Activated T-cell treated with anti-CD3 and anti-CD28 coated beads, Interleukin-2, amount 50 U/mL, for 72 hours (primary cell): Measurements from ENCODE around the gene COA4. TPM values are rescaled to one million over a fixed set of nuclear protein-coding genes. Genes with fewer than 3 reads are reported as not detected.

ENCODE experiments used
- ATAC-seq, 2 donors: fragments of 150-1000 bp; cut with Tn5 transposase; replicated peaks in 1 of 2; 2 replicates each; pipeline ENCODE4 v1.10.0; 2021; ENCODE audit warnings: moderate library complexity in 2 of 2, mild to moderate bottlenecking in 1 of 2
- DNase-seq, 2 donors: peaks; one replicate each; pipeline ENCODE4 v3.0.0; 2021 to 2022; ENCODE audit warnings: mixed read lengths in 1 of 2
- H3K27ac Mint-ChIP-seq: one replicate; pipeline ENCODE4 v1.8.0; 2022; ENCODE audit warnings: mild to moderate bottlenecking, moderate library complexity, mixed read lengths
- H3K27me3 Mint-ChIP-seq: one replicate; pipeline ENCODE4 v1.8.0; 2022; ENCODE audit warnings: low read depth, mixed read lengths
- H3K36me3 Mint-ChIP-seq, 2 donors: one replicate each; pipeline ENCODE4 v1.8.0; 2022; ENCODE audit warnings: mixed read lengths in 2 of 2, mild to moderate bottlenecking in 1 of 2; ENCODE audit not compliant: insufficient read depth in 2 of 2
- H3K4me1 Mint-ChIP-seq: one replicate; pipeline ENCODE4 v1.8.0; 2022; ENCODE audit warnings: low read depth, mixed read lengths
- H3K4me3 Mint-ChIP-seq, 2 donors: one replicate each; pipeline ENCODE4 v1.8.0; 2022; ENCODE audit warnings: mild to moderate bottlenecking in 2 of 2, mixed read lengths in 2 of 2, moderate library complexity in 2 of 2
- H3K9me3 Mint-ChIP-seq, 2 donors: one replicate each; pipeline ENCODE4 v1.8.0; 2022; ENCODE audit warnings: mixed read lengths in 2 of 2
- total RNA-seq, 2 donors: library from RNA; stranded (reverse); gene quantifications; one replicate each; pipeline ENCODE4 v1.2.3, GENCODE V29; 2022

COA4 gene
- total RNA-seq, 2 donors from 2014 or later = 35.4 to 38.1 TPM

GRCh38 chr11:73856031-73856567 lies 20.5 kb downstream of the COA4 start:
- ATAC-seq = no peak
- H3K9me3 Mint-ChIP-seq = no peaks in the 10 kb centered on the region
- H3K27ac Mint-ChIP-seq = no peak overlapping the region
- no peak for DNase-seq
- H3K4me1 Mint-ChIP-seq = no peaks in the 10 kb centered on the region
- no peak overlapping the region for H3K4me3 Mint-ChIP-seq
- no peaks in the 10 kb centered on the region for H3K27me3 Mint-ChIP-seq
- peaks cover 2 to 8% of the 10 kb centered on the region in 2 donors for H3K36me3 Mint-ChIP-seq

- no peaks in the 10 kb centered on the region for H3K4me1 Mint-ChIP-seq
- H3K36me3 Mint-ChIP-seq = peaks cover 0 to 8% of the 10 kb centered on the region in 2 donors
- ATAC-seq = no peak
- H3K27me3 Mint-ChIP-seq = no peaks in the 10 kb centered on the region
- no peak overlapping the region for H3K4me3 Mint-ChIP-seq
- DNase-seq = no peak
- no peaks in the 10 kb centered on the region for H3K9me3 Mint-ChIP-seq
- H3K27ac Mint-ChIP-seq = no peak overlapping the region
Measured at GRCh38 chr11:73854680-73855079, 22.0 kb downstream of the COA4 start.

- H3K27ac Mint-ChIP-seq = no peak overlapping the region
- H3K9me3 Mint-ChIP-seq = no peaks in the 10 kb centered on the region
- DNase-seq (no peak), ATAC-seq (no peak)
- H3K4me3 Mint-ChIP-seq = no peak overlapping the region
- no peaks in the 10 kb centered on the region for H3K27me3 Mint-ChIP-seq
- no peaks in the 10 kb centered on the region for H3K4me1 Mint-ChIP-seq
- peaks cover 0 to 8% of the 10 kb centered on the region in 2 donors for H3K36me3 Mint-ChIP-seq
Measured at GRCh38 chr11:73852049-73852448, 24.6 kb downstream of the COA4 start.

- peaks cover 0 to 10% of the 10 kb centered on the region in 2 donors for H3K36me3 Mint-ChIP-seq
- ATAC-seq = no peak
Measured at GRCh38 chr11:73851046-73851764, 25.4 kb downstream of the COA4 start.

GRCh38 chr11:73839123-73839457 lies 37.6 kb downstream of the COA4 start:
- DNase-seq (no peak), ATAC-seq (no peak)
- no peaks in the 10 kb centered on the region for H3K9me3 Mint-ChIP-seq
- H3K36me3 Mint-ChIP-seq = peaks cover 0 to 8% of the 10 kb centered on the region in 2 donors
- H3K4me1 Mint-ChIP-seq = no peaks in the 10 kb centered on the region
- H3K27ac Mint-ChIP-seq = no peak overlapping the region
- H3K27me3 Mint-ChIP-seq = no peaks in the 10 kb centered on the region
- H3K4me3 Mint-ChIP-seq = no peak overlapping the region

More at GRCh38 chr11:73851046-73851764, 25.4 kb downstream of the COA4 start:
- no peak for DNase-seq
- H3K4me3 Mint-ChIP-seq = no peak overlapping the region
- no peaks in the 10 kb centered on the region for H3K9me3 Mint-ChIP-seq
- H3K27ac Mint-ChIP-seq = no peak overlapping the region
- no peaks in the 10 kb centered on the region for H3K27me3 Mint-ChIP-seq
- no peaks in the 10 kb centered on the region for H3K4me1 Mint-ChIP-seq

- Mint-ChIP-seq H3K36me3 (peaks cover 0 to 8% of the 10 kb centered on the region in 2 donors), H3K4me3 (no peak overlapping the region), H3K4me1 (no peaks in the 10 kb centered on the region), H3K27me3 (no peaks in the 10 kb centered on the region), H3K27ac (no peak overlapping the region), H3K9me3 (no peaks in the 10 kb centered on the region)
- DNase-seq = no peak
- ATAC-seq = no peak
Measured at GRCh38 chr11:73838443-73839122, 38.1 kb downstream of the COA4 start.

- H3K27ac Mint-ChIP-seq = no peak overlapping the region
- no peak for ATAC-seq
- no peaks in the 10 kb centered on the region for H3K9me3 Mint-ChIP-seq
- no peaks in the 10 kb centered on the region for H3K27me3 Mint-ChIP-seq
- no peak for DNase-seq
- H3K36me3 Mint-ChIP-seq = peaks cover 0 to 6% of the 10 kb centered on the region in 2 donors
- H3K4me3 Mint-ChIP-seq = no peak overlapping the region
- H3K4me1 Mint-ChIP-seq = no peaks in the 10 kb centered on the region
Measured at GRCh38 chr11:73833067-73833466, 43.6 kb downstream of the COA4 start.

- Mint-ChIP-seq H3K9me3 (no peaks in the 10 kb centered on the region), H3K4me3 (no peak overlapping the region), H3K27ac (peak overlapping the region; percentile 38)
Measured at GRCh38 chr11:73830261-73830660, 46.4 kb downstream of the COA4 start.

More at GRCh38 chr11:73830261-73830660, 46.4 kb downstream of the COA4 start:
- DNase-seq (no peak), ATAC-seq (no peak)
- no peaks in the 10 kb centered on the region for H3K4me1 Mint-ChIP-seq
- peaks cover 0 to 7% of the 10 kb centered on the region in 2 donors for H3K36me3 Mint-ChIP-seq
- H3K27me3 Mint-ChIP-seq = no peaks in the 10 kb centered on the region

Other genes starting within 250 kb of the COA4 start
- 10 to 100 TPM in 1 of 2 donors, 1 to 10 TPM in 1; 8.5 to 11.3 TPM for gene PLEKHB1, start 230.3 kb downstream of the COA4 start, total RNA-seq
- gene RAB6A, start 115.8 kb downstream of the COA4 start, total RNA-seq = 10 to 100 TPM; 63.6 to 73.7 TPM
- gene MRPL48, start 89.0 kb downstream of the COA4 start, total RNA-seq = 10 to 100 TPM; 45.1 to 55.8 TPM
- 10 to 100 TPM; 36.8 to 38.9 TPM for gene PAAF1, start 153 bp upstream of the COA4 start, total RNA-seq
- 1 to 10 TPM in 1 of 2 donors, under 1 TPM in 1; 0.53 to 1.1 TPM for gene DNAJB13, start 74.2 kb upstream of the COA4 start, total RNA-seq
- 100 to 1,000 TPM; 152 to 198 TPM for gene UCP2, start 106.0 kb upstream of the COA4 start, total RNA-seq
- gene UCP3, start 132.2 kb upstream of the COA4 start, total RNA-seq = 1 to 10 TPM; 3.7 to 5.4 TPM